Colon (tissue), 2 donors: Measurements from ENCODE around the gene CELSR2.

ENCODE experiments used
- FAIRE-seq: peaks from 2 replicates; lab custom pipeline; 2012; peaks lifted over from hg19 to GRCh38; lab: Jason Lieb, UNC
- donor health status: control.
- donor health status: control.

The CELSR2 gene

DNA sequence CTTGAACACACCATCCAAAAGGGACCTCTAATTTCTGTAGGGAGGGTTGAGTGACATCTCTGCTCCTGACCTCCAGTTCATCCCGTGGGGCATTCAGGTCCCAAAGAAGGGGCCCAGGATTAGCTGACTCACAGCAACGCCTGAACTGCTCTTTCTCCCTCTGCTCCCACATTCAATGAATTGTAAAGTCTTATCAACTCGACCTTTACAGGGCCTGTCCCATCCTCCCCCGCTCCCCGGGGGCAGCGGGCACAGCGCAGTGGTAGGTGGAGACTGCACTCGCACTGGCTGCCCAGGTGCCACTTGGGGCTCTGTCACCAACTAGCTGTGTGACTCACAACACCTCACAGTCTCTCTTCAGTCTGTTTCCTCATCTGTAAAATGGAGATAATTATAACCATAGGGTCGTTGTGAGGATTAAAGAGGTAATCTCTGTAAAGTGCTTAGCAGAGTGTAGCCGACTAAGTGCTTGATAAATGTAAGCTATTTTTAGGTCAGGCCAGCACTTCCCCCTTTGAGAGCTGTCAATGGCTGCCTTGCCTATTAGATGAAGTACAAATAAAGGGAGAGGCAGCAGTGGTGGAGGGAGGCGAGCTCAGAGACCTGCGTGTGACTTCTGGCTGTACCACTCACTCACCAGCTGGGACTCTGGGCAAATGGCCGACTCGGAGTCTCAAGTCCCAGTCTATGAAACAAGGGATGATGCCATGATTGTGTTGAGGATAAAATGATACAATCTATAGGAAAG is 58.1 kb downstream of the CELSR2 start:
- no peak for FAIRE-seq

GRCh38 chr1:109309347-109309746 is 60.0 kb downstream of the CELSR2 start:
- no peak for FAIRE-seq

DNA sequence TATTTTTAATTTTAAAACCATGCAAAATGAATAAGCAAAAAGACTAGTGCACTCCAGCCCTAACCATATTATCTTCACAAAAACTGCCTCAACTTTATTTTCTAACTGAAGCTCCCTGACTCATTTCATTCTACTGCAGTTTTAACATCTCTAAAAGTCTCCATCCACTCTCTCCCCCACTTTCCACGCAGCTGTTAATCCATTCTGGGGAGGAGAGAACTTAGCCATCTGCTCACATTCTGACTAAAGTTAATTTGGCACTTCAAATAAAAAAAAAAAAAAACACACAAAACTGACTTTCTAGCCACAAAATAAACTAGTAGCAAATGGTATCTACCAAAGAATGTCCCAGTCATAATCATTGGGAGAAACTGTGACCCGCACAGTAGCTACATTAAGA is 62.9 kb downstream of the CELSR2 start:
- no peak for FAIRE-seq

GRCh38 chr1:109312978-109313775 is 63.8 kb downstream of the CELSR2 start:
- FAIRE-seq: no peak

DNA sequence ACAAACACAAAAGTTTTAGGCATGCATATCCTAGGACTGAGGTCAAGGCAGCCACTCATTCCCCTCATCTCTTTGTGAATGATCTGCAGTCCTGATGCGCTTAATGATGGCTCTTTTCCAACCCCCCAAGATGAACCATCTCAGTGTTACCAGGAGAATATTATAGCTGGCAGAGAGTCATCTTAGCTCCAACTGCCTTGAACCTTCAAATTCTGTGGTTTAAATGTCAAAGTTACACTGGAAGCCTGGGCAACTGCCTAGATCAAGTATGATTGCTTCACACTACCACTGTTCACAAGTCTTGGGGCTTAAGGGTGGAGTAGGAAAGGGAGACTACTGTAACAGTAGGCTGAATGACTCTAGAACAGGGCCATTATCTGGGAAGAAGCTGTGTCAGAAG is 65.5 kb downstream of the CELSR2 start:
- no peak for FAIRE-seq

- no peak for FAIRE-seq
Measured at GRCh38 chr1:109315288-109315687, 65.9 kb downstream of the CELSR2 start.

- no peak for FAIRE-seq
Measured at GRCh38 chr1:109316506-109316905, 67.2 kb downstream of the CELSR2 start.

GRCh38 chr1:109319114-109319513 is 69.8 kb downstream of the CELSR2 start:
- no peak for FAIRE-seq

GRCh38 chr1:109322974-109323373 is 73.6 kb downstream of the CELSR2 start:
- FAIRE-seq: no peak
